Fibroblast of lung (primary cell): ENCODE data around the gene MYOC. TPM values are rescaled to one million over a fixed set of nuclear protein-coding genes. Genes with fewer than 3 reads are reported as not detected.

ENCODE experiments used
- DNase-seq, 2 donors: peaks; one replicate each; pipeline versions ENCODE4 v3.0.0 to v3.0.0-alpha.2; 2010; ENCODE audit warnings: low read depth in 2 of 2
- H2AFZ ChIP-seq: 2 replicates; pipeline ENCODE4 v1.5.1; 2012; ENCODE audit warnings: low read length, control low read depth, inconsistent platforms
- H3K27ac ChIP-seq: 2 replicates; pipeline ENCODE4 v1.5.1; 2011; ENCODE audit warnings: low read length, control low read depth; ENCODE audit not compliant: insufficient read depth
- H3K27me3 ChIP-seq: 2 replicates; pipeline ENCODE4 v1.5.1; 2011; ENCODE audit warnings: mild to moderate bottlenecking, low read length; ENCODE audit not compliant: control insufficient read depth, insufficient read depth
- H3K36me3 ChIP-seq: 2 replicates; pipeline ENCODE4 v1.5.1; 2011; ENCODE audit warnings: low read length; ENCODE audit not compliant: control insufficient read depth, insufficient read depth
- H3K4me1 ChIP-seq: 2 replicates; pipeline ENCODE4 v1.5.1; 2011; ENCODE audit warnings: low read length; ENCODE audit not compliant: control insufficient read depth, insufficient read depth; ENCODE audit errors: extremely low read depth
- H3K4me2 ChIP-seq: 2 replicates; pipeline ENCODE4 v1.5.1; 2011; ENCODE audit warnings: low read length, control low read depth; ENCODE audit not compliant: insufficient read depth; ENCODE audit errors: extremely low read depth
- H3K4me3 ChIP-seq, 4 experiments: fragments of 200-600 bp in 1 of 4; sonication (generic) in 1 of 4; replicated peaks in 1 of 4; 2 replicates each; pipeline ENCODE4 v1.5.1; 2011 to 2016; ENCODE audit warnings: low read length in 4 of 4, low read depth in 3 of 4, mild to moderate bottlenecking in 3 of 4, control low read depth in 2 of 4, inconsistent platforms in 1 of 4, mixed read lengths in 1 of 4; ENCODE audit not compliant: insufficient read depth in 1 of 4; ENCODE audit errors: control extremely low read depth in 1 of 4
- H3K79me2 ChIP-seq: 2 replicates; pipeline ENCODE4 v1.5.1; 2012; ENCODE audit warnings: mild to moderate bottlenecking, low read length, inconsistent platforms; ENCODE audit not compliant: control insufficient read depth, insufficient read depth
- H3K9ac ChIP-seq: 2 replicates; pipeline ENCODE4 v1.5.1; 2011; ENCODE audit warnings: mild to moderate bottlenecking, low read length, control low read depth; ENCODE audit not compliant: insufficient read depth
- H3K9me3 ChIP-seq: 2 replicates; pipeline ENCODE4 v1.5.1; 2012; ENCODE audit warnings: low read depth, low read length; ENCODE audit not compliant: control insufficient read depth, insufficient read depth
- H4K20me1 ChIP-seq: 2 replicates; pipeline ENCODE4 v1.5.1; 2011; ENCODE audit warnings: low read length; ENCODE audit not compliant: control insufficient read depth, insufficient read depth; ENCODE audit errors: extremely low read depth
- CTCF ChIP-seq, 2 donors: IDR thresholded peaks in 1 of 2; conservative IDR thresholded peaks in 1 of 2; 1 replicate in 1 of 2; 2 replicates in 1 of 2; pipeline ENCODE4 v1.5.1; 2011 to 2012; ENCODE audit warnings: low read length in 2 of 2, control low read depth in 1 of 2, inconsistent platforms in 1 of 2, low read depth in 1 of 2, mild to moderate bottlenecking in 1 of 2
- EZH2 ChIP-seq: IDR thresholded peaks from 2 replicates; pipeline ENCODE4 v1.5.1; 2012; ENCODE audit warnings: low read length, control low read depth, mild to moderate bottlenecking; ENCODE audit errors: missing control alignments
- polyA plus RNA-seq, 2 donors: library from polyadenylated mRNA; depleted of rRNA in 1 of 2; stranded (reverse) in 1 of 2; unstranded in 1 of 2; fragments of >200 nt; gene quantifications; 2 replicates each; pipeline ENCODE4 v1.2.1, GENCODE V29; 2011 to 2012; ENCODE audit warnings: missing spikeins in 1 of 2
- total RNA-seq: library from RNA; depleted of rRNA; stranded (reverse); fragments of >200 nt; gene quantifications from 2 replicates; pipeline ENCODE4 v1.2.1, GENCODE V29; 2014

Gene MYOC
- total and polyA plus RNA-seq, 2 donors (not counting 1 experiment from before 2014, with no cell fraction given): 1.2 to 2.0 TPM

- no peaks in the 10 kb centered on the region for H3K27me3 ChIP-seq
- no peak overlapping the region for H3K4me3 ChIP-seq
- no peaks in the 10 kb centered on the region for H4K20me1 ChIP-seq
- H3K4me2 ChIP-seq: no peak overlapping the region
- no peak overlapping the region for H2AFZ ChIP-seq
- H3K9me3 ChIP-seq: no peaks in the 10 kb centered on the region
- no peak overlapping the region for H3K9ac ChIP-seq
- H3K79me2 ChIP-seq: no peaks in the 10 kb centered on the region
- TF ChIP-seq CTCF (conservative IDR thresholded peaks at IDR 0.05 in 1 of 2, IDR thresholded peaks at IDR 0.05 in 1 of 2; ENCODE audit: low read depth in 1 of 2, low read length in 2 of 2) (no peak), EZH2 (no peak)
- no peak for DNase-seq
- H3K27ac ChIP-seq: no peak overlapping the region
- H3K36me3 ChIP-seq: no peaks in the 10 kb centered on the region
- no peaks in the 10 kb centered on the region for H3K4me1 ChIP-seq
Observed at GRCh38 chr1:171627020-171627419, 25.5 kb downstream of the MYOC start.

GRCh38 chr1:171625225-171625624 lies 27.3 kb downstream of the MYOC start:
- no peak overlapping the region for H3K4me3 ChIP-seq
- H3K9me3 ChIP-seq: no peaks in the 10 kb centered on the region
- H3K79me2 ChIP-seq: no peaks in the 10 kb centered on the region
- H3K4me2 ChIP-seq: no peak overlapping the region
- H3K36me3 ChIP-seq: no peaks in the 10 kb centered on the region
- no peaks in the 10 kb centered on the region for H3K4me1 ChIP-seq
- H3K27me3 ChIP-seq: no peaks in the 10 kb centered on the region
- no peak overlapping the region for H2AFZ ChIP-seq
- no peak overlapping the region for H3K27ac ChIP-seq
- TF ChIP-seq EZH2 (no peak), CTCF (conservative IDR thresholded peaks at IDR 0.05 in 1 of 2, IDR thresholded peaks at IDR 0.05 in 1 of 2; ENCODE audit: low read depth in 1 of 2, low read length in 2 of 2) (no peak)
- no peak for DNase-seq
- no peaks in the 10 kb centered on the region for H4K20me1 ChIP-seq
- no peak overlapping the region for H3K9ac ChIP-seq

GRCh38 chr1:171623651-171624331 lies 28.7 kb downstream of the MYOC start:
- Histone ChIP-seq H3K9me3 (no peaks in the 10 kb centered on the region), H3K36me3 (no peaks in the 10 kb centered on the region), H3K4me3 (no peak overlapping the region), H3K4me1 (no peaks in the 10 kb centered on the region), H2AFZ (no peak overlapping the region), H3K9ac (no peak overlapping the region), H3K4me2 (no peak overlapping the region), H4K20me1 (no peaks in the 10 kb centered on the region), H3K27me3 (no peaks in the 10 kb centered on the region), H3K27ac (no peak overlapping the region), H3K79me2 (no peaks in the 10 kb centered on the region)
- TF ChIP-seq CTCF (conservative IDR thresholded peaks at IDR 0.05 in 1 of 2, IDR thresholded peaks at IDR 0.05 in 1 of 2; ENCODE audit: low read depth in 1 of 2, low read length in 2 of 2) (no peak), EZH2 (no peak)
- no peak for DNase-seq
